Spleen (tissue), 7 donors: ENCODE measurements around the gene WDR1.

ENCODE experiments used
- POLR2A ChIP-seq, 3 donors: fragments of 450-650 bp; IDR thresholded peaks; one replicate each; pipeline ENCODE4 v1.5.1; 2017; ENCODE audit warnings: antibody characterized with exemption in 3 of 3, mild to moderate bottlenecking in 1 of 3
- TF ChIP-seq, protein P1 (sequence below), 11 experiments: fragments of 200-600 bp in 7 of 11; fragments of 450-650 bp in 4 of 11; sonication (generic) in 4 of 11; IDR thresholded peaks in 8 of 11; conservative IDR thresholded peaks in 3 of 11; 1 replicate in 7 of 11; 2 replicates in 4 of 11; pipeline versions ENCODE4 v1.4.0 to v1.8.0; 2016 to 2021; ENCODE audit warnings: antibody characterized with exemption in 11 of 11, inconsistent platforms in 4 of 11, mild to moderate bottlenecking in 1 of 11
- donor health status: DM: no; HTN: no; CAD: no; lungs with moderate emphysema.
- donor health status: DM: no; HTN: no; CAD: no.
- donor health status: DM: no; HTN: no; CAD: no.

DNA sequence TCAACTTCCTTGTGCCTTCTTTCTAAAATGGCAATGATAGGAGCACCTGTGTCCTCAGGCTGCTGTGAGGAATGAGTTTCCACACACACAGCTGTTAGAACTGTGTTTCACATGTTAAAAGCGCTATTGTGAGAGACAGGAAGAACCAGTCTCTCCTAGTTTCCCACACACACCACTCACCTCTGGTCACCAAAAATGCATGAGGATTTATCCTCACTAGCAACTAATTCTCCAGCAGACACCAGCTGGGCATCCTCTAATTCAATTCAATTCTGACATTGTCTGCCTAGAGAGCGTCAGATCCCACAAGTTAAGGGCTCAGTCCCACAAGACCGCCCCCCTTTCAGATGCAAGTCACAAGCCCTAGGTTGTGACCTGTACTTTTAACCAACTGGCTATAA, 66.3 kb downstream of the WDR1 start:
- no peak for TF ChIP-seq POLR2A (IDR thresholded peaks at IDR 0.05)
- TF ChIP-seq, protein P1, sequence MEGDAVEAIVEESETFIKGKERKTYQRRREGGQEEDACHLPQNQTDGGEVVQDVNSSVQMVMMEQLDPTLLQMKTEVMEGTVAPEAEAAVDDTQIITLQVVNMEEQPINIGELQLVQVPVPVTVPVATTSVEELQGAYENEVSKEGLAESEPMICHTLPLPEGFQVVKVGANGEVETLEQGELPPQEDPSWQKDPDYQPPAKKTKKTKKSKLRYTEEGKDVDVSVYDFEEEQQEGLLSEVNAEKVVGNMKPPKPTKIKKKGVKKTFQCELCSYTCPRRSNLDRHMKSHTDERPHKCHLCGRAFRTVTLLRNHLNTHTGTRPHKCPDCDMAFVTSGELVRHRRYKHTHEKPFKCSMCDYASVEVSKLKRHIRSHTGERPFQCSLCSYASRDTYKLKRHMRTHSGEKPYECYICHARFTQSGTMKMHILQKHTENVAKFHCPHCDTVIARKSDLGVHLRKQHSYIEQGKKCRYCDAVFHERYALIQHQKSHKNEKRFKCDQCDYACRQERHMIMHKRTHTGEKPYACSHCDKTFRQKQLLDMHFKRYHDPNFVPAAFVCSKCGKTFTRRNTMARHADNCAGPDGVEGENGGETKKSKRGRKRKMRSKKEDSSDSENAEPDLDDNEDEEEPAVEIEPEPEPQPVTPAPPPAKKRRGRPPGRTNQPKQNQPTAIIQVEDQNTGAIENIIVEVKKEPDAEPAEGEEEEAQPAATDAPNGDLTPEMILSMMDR (IDR thresholded peaks at IDR 0.05 in 8 of 11, conservative IDR thresholded peaks at IDR 0.05 in 3 of 11), result no peak
